Activated CD4-positive, alpha-beta T cell treated with anti-CD3 and anti-CD28 coated beads for 48 hours (primary cell): Measurements from ENCODE around the gene GPR155.
"Not testable (repeated sequence)": the region's sequence is repeated elsewhere in the genome, so short reads cannot be mapped to it uniquely, and the experiment has no call there.

Experiments used
- DNase-seq: peaks from one replicate; pipeline ENCODE4 v3.0.0-alpha.2; 2020

The GPR155 gene

GRCh38 chr2:174489520-174489919 is 2.7 kb upstream of the GPR155 start:
- peak; percentile 20 for DNase-seq

GRCh38 chr2:174487820-174488162 is 962 bp upstream of the GPR155 start:
- DNase-seq = no peak

GRCh38 chr2:174487108-174487819 is 435 bp upstream of the GPR155 start:
- DNase-seq = peak; percentile 99

- peak; percentile 45 for DNase-seq
Measured at GRCh38 chr2:174485788-174486562, 854 bp downstream of the GPR155 start.

- not testable (repeated sequence) for DNase-seq
Measured at GRCh38 chr2:174485045-174485444, 1.8 kb downstream of the GPR155 start.

- no peak for DNase-seq
Measured at GRCh38 chr2:174484573-174484972, 2.3 kb downstream of the GPR155 start.

- no peak for DNase-seq
Measured at GRCh38 chr2:174482854-174483253, 4.0 kb downstream of the GPR155 start.

GRCh38 chr2:174477759-174478158 is 9.1 kb downstream of the GPR155 start:
- DNase-seq = no peak

- no peak for DNase-seq
Measured at GRCh38 chr2:174473796-174474195, 13.0 kb downstream of the GPR155 start.

GRCh38 chr2:174465327-174465726 is 21.5 kb downstream of the GPR155 start:
- no peak for DNase-seq

- no peak for DNase-seq
Measured at GRCh38 chr2:174461221-174461620, 25.6 kb downstream of the GPR155 start.

GRCh38 chr2:174454566-174454965 is 32.3 kb downstream of the GPR155 start:
- DNase-seq = no peak

GRCh38 chr2:174450021-174450816 is 36.6 kb downstream of the GPR155 start:
- DNase-seq = no peak

- DNase-seq = no peak
Measured at GRCh38 chr2:174449033-174449432, 37.8 kb downstream of the GPR155 start.

- no peak for DNase-seq
Measured at GRCh38 chr2:174446531-174446930, 40.3 kb downstream of the GPR155 start.

- DNase-seq = no peak
Measured at GRCh38 chr2:174445248-174445647, 41.6 kb downstream of the GPR155 start.

- DNase-seq = no peak
Measured at GRCh38 chr2:174444761-174445160, 42.1 kb downstream of the GPR155 start.

- DNase-seq = no peak
Measured at GRCh38 chr2:174442546-174443510, 44.0 kb downstream of the GPR155 start.

- DNase-seq = no peak
Measured at GRCh38 chr2:174439950-174440349, 46.9 kb downstream of the GPR155 start.

GRCh38 chr2:174439323-174439722 is 47.5 kb downstream of the GPR155 start:
- DNase-seq = no peak

- no peak for DNase-seq
Measured at GRCh38 chr2:174438146-174438886, 48.5 kb downstream of the GPR155 start.

GRCh38 chr2:174436351-174436750 is 50.5 kb downstream of the GPR155 start:
- no peak for DNase-seq
